ENCODE measurements around the gene TAS2R7.
"Not testable (repeated sequence)": the region's sequence is repeated elsewhere in the genome, so short reads cannot be mapped to it uniquely, and the experiment has no call there.

The TAS2R7 gene, protein sequence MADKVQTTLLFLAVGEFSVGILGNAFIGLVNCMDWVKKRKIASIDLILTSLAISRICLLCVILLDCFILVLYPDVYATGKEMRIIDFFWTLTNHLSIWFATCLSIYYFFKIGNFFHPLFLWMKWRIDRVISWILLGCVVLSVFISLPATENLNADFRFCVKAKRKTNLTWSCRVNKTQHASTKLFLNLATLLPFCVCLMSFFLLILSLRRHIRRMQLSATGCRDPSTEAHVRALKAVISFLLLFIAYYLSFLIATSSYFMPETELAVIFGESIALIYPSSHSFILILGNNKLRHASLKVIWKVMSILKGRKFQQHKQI

DNA sequence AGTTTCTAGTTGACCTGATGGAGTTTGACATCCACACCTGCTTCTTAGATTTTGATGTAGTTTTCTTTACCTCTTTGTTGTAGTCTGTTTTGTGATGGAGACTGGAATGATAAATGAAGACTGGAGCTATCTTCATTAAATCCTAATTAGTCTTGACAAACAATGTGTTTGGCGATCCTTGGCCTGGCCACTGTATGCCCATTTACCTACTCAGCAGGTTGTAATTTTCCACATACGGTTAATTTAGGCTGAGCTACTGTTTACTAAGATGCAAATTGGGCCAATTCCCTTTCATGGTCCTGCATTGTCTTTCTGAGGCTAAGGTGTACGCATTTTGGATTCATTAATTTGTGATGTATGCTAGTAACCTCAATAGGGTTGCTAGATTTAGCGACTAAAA, at the start of gene TAS2R7:
Gene TAS2R7, minus strand, starts transcription at position 41 of the 400 bp plus-strand sequence. CDS start 57 bp downstream, outside the sequence.
- DNase-seq (ENCODE audit: low read depth) = no peak

DNA sequence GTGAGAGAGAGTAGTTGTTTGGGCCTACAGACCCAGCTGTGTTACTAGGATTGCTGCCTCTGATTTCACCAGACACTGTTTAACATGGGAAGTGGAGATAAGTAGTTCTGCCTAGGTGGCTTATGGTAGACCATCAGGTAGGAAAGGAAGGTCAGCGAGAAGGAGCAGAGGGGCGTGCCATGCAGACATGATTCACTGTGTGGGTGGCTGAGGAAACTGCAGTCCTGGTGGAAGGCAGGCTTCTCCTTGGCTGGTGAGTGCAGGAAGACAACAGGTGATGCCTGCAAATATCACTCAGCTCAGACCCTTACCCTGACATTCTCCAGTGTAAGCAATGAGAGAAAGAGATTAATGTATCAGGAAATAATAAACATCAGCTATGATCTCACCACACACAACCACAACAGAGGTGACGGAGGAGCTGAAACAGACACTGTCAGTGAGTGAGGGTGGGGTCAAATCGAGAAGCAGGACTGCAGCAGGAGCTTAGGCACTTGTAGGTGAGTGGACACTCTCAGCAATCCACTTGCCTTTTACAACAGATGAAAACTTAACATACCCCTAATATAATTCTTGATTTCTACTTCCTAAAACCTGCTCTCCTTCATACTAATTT, 48.9 kb upstream of the TAS2R7 start:
- no peak for DNase-seq (ENCODE audit: low read depth)

DNA sequence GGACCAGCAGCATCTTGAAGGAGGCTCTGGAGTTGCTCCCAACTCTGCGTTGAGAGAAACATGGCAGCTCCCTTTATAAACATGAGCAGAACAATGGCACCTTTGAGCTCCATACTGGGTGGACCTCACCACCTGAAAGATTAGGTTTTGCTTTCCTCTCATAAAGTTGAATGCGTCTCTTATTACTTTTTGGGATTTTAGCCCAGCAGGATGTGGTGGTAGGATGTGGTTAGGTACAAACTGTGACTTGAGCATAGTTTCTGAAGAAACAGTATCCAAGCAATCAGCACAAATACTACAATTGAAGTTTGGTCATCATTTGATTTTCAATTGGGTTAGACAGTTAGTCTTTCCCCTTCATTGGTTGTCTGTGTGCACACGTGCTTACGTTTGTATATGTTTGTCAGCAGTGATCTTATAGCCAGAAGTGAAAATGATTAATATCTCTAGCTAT, 47.0 kb upstream of the TAS2R7 start, which contains the start of gene PRR4:
Gene PRR4, minus strand, starts transcription at position 51 of the 454 bp plus-strand sequence. Its CDS starts 38 bp downstream, at position 13.
- DNase-seq (ENCODE audit: low read depth) = no peak

DNA sequence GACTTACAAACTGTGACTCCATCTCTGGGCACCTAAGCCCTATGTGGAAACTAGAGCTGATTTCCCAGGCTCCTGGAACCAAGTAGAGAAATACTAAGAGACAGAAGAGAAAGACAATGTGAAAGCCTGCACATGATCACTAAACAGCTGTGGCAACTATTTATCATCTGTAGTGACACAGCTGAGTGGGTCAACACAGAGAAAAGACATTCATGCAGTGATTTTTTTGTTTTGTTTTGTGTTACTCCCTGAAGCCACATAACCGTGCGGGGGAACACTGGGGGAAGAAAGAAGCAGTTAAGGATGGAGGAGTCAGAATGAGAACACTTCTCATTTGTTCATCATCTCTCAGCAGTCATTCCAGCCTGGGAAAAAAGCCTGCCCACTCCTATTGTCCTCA, 45.3 kb upstream of the TAS2R7 start:
- no peak for DNase-seq (ENCODE audit: low read depth)

DNA sequence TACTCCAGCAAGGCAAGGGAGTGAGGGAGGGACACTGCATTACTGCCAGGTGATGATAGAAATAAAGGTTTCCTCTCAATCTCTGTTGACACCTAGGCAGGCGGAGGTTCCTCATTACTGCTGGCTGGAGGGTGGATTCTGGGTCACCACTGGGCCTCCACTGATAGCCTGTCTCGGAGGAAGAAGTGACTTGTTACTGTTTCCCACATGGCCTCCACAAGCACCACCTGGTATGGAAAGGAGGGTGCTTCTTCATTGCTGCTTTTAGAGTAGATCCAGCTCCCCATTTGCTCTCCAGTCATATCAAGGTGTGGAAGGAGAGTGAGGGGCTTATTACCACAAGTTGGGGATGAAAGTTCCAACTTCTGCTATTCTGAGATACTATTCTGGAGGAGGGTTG, 40.4 kb upstream of the TAS2R7 start:
- DNase-seq (ENCODE audit: low read depth) = no peak

DNA sequence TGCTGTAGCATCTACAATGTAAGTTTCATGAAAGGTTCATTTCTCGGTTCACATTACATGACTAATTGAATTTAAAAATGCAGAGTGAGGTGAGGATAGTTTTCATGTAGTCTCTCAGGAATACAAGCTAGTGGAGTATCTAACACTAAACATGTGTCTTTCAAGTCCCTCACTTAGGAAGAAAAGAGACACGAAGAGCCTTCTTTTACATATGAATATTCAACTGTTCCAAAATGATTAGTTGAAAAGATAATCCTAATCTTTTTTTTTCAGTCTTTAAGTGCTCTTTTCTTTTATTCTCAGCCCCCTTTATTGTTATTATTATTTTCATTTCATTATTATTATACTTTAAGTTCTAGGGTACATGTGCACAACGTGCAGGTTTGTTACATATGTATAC, 36.0 kb upstream of the TAS2R7 start:
- no peak for DNase-seq (ENCODE audit: low read depth)

DNA sequence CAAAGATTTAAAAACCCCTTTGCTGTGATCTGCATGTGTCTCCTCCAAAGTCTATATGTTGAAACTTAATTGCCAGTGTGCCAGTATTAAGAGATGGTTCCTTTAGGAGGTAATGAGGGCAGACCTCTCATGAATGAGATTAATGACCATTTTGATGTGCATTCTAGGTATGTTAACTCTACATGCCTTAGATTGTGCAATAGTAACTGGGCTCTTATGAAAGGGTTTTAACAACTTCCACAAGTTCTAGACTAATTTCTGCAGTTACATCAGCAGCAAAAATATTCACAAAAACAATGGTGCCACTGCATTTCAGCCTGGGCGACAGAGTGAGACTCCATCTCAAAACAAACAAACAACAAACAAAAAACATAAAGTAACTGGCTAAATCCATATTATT, 27.6 kb upstream of the TAS2R7 start:
- DNase-seq (ENCODE audit: low read depth) = no peak

DNA sequence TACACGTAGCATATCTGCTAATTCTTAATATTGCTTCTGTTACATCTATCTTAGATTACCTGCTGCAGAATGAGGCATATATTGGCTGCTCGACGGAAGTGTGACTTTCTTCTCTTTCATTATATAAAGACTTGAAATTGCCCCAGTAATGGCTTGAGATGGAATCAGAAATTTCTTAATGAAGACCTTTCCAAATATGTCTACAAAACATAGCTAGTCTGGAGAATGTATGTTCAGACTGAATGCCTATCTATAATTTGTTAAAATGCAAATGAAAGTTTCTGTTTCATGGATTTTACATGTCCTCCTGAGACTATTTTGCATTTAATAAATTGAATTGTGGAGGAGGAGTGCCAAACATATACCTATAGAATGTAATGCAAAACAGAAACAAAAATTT, 23.8 kb upstream of the TAS2R7 start, which contains the start of gene TAS2R10:
Gene TAS2R10, minus strand, starts transcription at position 101 of the 400 bp plus-strand sequence. Its CDS starts 89 bp downstream, at position 12.
- no peak for DNase-seq (ENCODE audit: low read depth)

DNA sequence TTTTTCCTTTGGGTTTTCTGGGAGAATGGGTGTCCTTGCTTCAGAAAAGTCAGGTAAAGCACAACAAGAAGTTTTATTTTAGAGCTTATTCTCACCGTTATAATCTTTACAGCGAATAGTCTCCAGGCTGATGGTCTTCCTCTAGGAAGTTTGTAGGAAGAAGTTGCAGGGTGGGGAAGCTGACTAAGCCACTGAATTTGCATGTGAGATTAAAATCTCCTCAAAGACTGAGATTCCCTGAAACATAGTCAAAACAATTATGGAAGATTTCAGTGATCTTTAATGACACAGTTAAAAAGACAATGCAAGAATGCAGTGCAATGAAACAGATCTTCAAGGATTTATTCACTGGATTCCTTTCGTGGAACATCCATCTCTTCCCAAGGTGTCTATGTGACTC, 22.5 kb upstream of the TAS2R7 start:
- DNase-seq (ENCODE audit: low read depth) = no peak

DNA sequence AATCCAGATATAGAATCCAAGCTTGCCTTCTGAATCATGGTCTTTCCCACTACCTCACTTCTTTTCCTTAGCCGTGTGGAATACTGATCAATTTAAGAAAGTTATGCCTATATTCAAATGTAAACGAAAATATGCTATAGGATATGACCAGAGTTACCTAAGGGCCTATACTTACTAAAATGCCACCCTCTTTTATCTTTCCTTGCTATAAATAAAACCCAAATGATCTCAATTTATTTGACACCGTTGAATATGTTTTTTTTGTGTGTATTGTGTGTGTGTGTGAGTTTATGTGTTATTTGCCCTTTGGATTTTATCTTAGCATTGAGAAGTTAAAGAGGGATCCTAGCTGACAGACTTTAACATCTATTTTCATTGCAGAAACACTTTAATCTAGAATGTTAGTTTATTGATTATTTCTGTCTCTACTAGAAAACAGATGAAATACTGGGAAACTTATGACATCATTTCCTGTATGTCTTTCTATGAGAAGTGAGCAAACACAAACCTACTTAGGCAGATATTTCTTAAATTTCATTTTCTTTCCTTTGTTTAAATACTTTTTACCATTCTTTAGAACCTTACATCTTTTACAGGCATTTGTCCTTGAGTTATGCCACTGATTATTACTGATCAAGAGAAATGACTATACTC, 9.6 kb upstream of the TAS2R7 start:
- DNase-seq (ENCODE audit: low read depth) = no peak

DNA sequence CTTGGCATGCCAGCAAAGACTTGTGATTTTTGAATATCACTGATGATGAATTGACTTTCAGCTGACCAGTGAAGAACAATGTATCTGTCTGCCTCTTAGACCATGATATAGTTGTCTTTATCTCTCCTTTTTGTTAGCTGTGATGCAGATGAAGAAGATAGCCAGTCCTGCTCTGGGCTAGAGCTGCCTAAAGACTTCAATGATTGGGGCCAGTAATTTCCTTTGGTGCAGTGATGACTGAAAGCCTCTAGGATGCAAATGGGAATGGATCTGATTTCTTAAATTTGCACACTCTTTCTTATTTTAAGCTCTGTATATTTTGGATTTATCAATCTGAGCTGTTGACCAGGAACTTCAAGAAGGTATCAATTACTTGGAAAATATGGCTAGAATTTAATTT, 7.6 kb upstream of the TAS2R7 start, which contains the start of gene TAS2R9:
Gene TAS2R9, minus strand, starts transcription at position 101 of the 400 bp plus-strand sequence. Its CDS starts 93 bp downstream, at position 8.
- DNase-seq (ENCODE audit: low read depth) = no peak

DNA sequence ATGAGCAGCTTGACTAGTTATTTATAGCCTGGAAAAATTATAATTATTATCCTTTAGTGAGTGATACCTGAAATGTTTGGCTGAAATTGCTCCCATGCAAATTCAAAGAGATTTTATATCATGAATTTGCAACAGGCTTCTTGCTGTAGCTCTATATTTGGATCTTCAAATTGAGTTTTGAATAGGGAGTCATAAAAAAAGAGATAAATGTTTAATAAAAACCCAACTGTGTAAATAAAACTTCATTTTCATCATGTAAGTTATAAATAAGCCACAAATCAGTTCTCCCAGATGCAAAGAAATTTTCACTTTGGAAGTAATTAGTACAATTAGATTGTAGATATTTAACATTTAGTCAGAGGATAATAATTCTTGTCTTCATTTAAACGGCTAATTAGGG, 4.8 kb upstream of the TAS2R7 start, which contains the start of gene TAS2R8:
Gene TAS2R8, minus strand, starts transcription at position 101 of the 400 bp plus-strand sequence. CDS start 306 bp downstream, outside the sequence.
- no peak for DNase-seq (ENCODE audit: low read depth)

DNA sequence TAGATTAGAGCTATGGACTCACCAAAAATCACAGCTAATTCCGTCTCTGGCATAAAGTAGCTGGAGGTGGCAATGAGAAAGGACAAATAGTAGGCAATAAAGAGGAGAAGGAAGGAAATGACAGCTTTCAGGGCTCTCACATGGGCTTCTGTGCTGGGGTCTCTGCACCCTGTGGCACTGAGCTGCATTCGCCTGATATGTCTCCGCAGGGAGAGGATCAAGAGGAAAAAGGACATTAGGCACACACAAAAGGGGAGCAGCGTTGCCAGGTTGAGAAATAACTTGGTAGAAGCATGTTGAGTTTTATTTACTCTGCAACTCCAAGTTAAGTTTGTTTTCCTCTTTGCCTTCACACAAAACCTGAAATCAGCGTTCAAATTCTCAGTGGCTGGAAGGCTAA, 686 bp downstream of the TAS2R7 start:
- no peak for DNase-seq (ENCODE audit: low read depth)

DNA sequence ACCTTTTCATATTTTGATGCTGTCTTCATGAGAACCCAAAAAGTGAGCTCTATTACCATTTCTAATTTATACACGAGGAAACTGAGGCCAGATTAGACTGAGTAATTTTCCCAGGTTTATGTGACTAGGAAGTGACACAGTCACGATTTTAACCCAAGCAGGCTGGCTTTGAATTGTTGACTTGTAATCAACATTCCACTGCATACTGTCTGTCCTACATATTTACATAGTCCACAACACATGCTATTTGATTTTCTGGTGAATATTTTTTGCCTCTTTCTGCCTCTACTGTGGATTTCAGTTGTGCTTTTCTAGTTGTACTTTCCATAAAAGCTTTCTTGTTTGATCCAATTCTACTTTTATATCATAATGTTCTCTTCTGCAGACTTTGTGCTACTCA, 8.2 kb downstream of the TAS2R7 start:
- no peak for DNase-seq (ENCODE audit: low read depth)

DNA sequence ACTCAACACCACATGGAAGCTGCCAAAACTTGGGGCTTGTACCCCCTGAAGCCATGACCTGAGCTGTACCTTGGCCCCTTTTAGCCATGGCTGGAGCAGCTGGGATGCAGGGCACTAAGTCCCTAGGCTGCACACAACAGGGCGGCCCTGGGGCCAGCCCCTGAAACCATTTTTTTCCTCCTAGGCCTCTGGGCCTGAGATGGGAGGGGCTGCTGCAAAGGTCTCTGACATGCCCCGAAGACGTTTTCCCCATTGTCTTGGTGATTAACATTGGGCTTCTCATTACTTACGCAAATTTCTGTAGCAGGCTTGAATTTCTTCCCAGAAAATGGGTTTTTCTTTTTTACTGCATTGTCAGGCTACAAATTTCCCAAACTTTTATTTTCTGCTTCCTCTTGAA, 10.7 kb downstream of the TAS2R7 start:
- not testable (repeated sequence) for DNase-seq (ENCODE audit: low read depth)

DNA sequence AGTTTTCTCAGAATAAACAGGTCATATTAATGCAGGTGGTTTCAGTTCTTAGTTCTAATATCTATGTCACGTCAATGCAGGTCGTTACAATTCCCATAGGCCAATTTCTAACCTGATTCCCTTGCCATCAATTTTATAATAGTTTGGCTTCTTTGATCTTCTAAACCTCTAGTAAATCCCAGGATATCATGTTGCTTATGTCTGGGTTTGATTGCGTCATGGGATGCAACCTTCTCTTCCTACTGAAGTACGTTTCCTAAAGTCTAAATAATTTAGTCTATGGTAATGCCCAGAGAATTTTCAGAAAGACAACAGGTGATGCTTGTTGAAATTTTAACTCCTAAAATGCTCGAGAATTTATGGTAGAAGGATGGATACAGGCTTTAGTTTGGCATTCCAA, 19.2 kb downstream of the TAS2R7 start:
- DNase-seq (ENCODE audit: low read depth) = no peak

DNA sequence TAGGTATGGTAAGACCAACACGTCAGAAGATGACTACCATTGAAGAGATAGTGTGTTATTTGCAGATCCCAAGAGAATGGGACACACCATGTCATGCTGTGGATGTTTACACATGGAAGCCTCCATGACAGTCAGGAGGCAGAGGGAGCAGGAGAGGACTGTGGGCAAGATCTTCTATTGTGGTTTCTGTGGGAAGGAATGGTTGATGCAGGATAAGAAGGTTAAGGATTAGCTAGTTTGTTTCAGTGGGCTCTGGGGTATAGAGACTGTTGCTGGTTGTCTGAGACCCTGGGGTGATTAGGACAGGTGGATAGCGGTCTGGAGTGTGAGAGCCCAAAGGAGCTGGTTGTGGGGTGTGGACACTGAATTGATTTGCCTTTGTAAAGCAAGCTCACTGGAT, 23.3 kb downstream of the TAS2R7 start:
- no peak for DNase-seq (ENCODE audit: low read depth)

DNA sequence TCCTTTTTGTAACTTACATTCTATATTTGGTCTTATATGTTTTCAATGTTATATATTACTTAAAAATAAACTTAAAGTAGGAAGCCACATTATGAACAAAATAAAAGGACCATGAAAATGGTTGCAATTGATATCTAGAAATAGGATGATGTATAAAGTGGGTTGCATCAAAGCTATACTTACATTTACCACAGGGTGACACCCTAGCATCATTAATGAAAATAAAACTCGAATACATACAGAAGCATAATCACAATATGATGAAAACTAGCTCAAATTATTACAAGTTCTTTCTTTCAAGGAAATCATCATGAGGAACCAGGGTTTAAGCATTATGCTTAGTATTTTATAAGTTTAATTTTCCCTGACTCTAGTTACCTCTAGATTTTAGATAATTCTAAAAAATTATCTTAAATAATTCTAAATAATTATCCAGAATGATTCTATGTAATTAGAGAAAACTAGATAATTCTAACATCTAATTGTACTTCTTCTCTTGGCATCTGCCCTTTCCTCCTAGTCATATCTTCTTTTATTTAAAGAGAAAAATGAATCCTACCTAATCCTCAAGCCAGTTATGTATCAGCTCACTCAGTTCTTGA, 31.2 kb downstream of the TAS2R7 start:
- no peak for DNase-seq (ENCODE audit: low read depth)

DNA sequence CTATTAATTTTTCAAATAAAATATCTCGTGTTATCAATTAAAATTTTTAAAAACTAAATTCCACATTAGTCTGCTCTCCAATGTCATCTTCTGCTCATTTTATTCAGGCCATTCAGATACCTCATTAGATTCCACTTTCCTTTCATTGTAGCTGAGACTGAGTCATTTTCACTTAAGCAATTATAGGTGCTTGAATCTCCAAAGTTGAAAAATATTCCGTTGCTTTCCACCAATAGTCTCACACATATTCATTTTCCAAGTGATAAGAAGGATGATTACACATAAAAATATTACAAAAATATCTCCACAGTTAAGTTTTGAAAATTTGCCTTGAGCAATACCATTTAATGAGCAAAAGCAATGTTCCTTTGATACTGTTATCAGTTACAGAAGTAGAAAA, 42.8 kb downstream of the TAS2R7 start:
- DNase-seq (ENCODE audit: low read depth) = no peak

DNA sequence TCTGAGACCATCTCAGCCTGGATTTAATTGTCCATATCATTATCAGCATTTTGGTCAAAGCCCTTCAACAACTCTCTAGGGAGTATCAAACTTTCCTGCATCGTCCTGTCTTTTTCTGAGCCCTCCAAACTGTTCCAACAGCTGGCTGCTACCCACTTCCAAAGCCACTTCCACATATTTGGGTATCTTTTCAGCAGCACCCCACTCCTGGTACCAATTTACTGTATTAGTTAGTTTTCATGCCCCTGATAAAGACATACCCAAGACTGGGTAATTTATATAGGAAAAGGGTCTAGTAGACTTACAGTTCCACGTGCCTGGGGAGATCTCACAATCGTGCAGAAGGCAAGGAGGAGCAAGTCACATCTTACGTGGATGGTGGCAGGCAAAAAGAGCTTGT, 46.2 kb downstream of the TAS2R7 start:
- no peak for DNase-seq (ENCODE audit: low read depth)

DNA sequence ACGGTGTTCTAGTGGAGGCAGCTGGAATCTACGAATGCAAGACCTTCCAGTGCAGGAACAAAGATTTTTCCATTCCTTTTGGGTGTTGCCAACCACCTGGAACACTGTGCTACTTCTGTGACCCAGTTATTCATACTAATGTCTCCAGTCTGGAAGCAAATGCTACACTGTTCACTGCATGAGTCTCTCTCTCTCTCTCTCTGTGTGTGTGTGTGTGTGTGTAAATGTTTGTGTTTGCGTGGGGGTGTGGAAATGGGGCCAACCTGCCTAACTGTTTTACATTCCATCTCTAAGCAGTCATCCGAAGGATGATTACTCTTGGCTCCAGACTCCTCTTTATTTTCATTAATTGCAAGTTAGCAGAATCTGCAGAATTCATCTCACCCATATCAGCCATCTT, 49.4 kb downstream of the TAS2R7 start:
- DNase-seq (ENCODE audit: low read depth) = no peak
